K562 (cell line): ENCODE measurements around the gene POTEB2. TPM values are rescaled to one million over a fixed set of nuclear protein-coding genes. Genes with fewer than 3 reads are reported as not detected.
"Not testable (repeated sequence)": the region's sequence is repeated elsewhere in the genome, so short reads cannot be mapped to it uniquely, and the experiment has no call there.

Experiments used
- ATAC-seq: fragments of 200-7000 bp; cut with Tn5 transposase; 3 replicates; pipeline ENCODE4 v1.9.1; 2020; ENCODE audit warnings: moderate library complexity
- Bru-seq: library from RNA; stranded (reverse); fragments of 400-500 nt; gene quantifications from one replicate; lab custom pipeline; 2021; lab: Mats Ljungman, UMichigan
- BruChase-seq, 2 experiments: library from RNA; stranded (reverse); fragments of 400-500 nt; gene quantifications; one replicate each; lab custom pipeline; 2021; lab: Mats Ljungman, UMichigan
- BruUV-seq: library from RNA; stranded (reverse); fragments of 400-500 nt; replicated peaks from 2 replicates; lab custom pipeline; 2021; lab: Mats Ljungman, UMichigan
- CTCF ChIA-PET: fragments of 300-600 bp; formaldehyde crosslinking; extraction: SDS; loops from one replicate; lab custom pipeline; 2021; ENCODE audit warnings: low intra/inter-chr PET ratio; lab: Yijun Ruan, JAX
- POLR2A ChIA-PET: fragments of 300-600, 350-650 bp; sonication (Branson Sonifier 250); formaldehyde crosslinking; extraction: SDS; loops from one replicate; lab custom pipeline; 2021; ENCODE audit warnings: antibody characterized with exemption, inconsistent platforms; lab: Yijun Ruan, JAX
- DNase-seq, 4 experiments: peaks; one replicate each; pipeline versions ENCODE4 v3.0.0 to v3.0.0-alpha.2; 2011 to 2018; ENCODE audit warnings: low spot score in 3 of 4, mixed read lengths in 3 of 4; ENCODE audit errors: extremely low read depth in 1 of 4
- FAIRE-seq: peaks from 2 replicates; lab custom pipeline; 2011; peaks lifted over from hg19 to GRCh38; lab: Jason Lieb, UNC
- H2AFZ ChIP-seq: 2 replicates; pipeline ENCODE4 v1.6.0; 2011; ENCODE audit warnings: low read depth, low read length, control low read depth, inconsistent platforms
- H3K27ac ChIP-seq: fragments of 200-600 bp; 3 replicates; pipeline ENCODE4 v1.8.0; 2011; ENCODE audit warnings: low read depth, mild to moderate bottlenecking, control low read depth, inconsistent platforms, low read length, moderate library complexity, mixed read lengths; ENCODE audit errors: extremely low read depth
- H3K27me3 ChIP-seq, 2 experiments: fragments of 300-600 bp in 1 of 2; 2 replicates in 1 of 2; 3 replicates in 1 of 2; pipeline versions ENCODE4 v1.6.0 to v1.8.0; 2011; ENCODE audit warnings: inconsistent platforms in 2 of 2, low read length in 2 of 2, mild to moderate bottlenecking in 1 of 2, mixed read lengths in 1 of 2, moderate library complexity in 1 of 2; ENCODE audit not compliant: control insufficient read depth in 2 of 2, insufficient read depth in 2 of 2
- H3K36me3 ChIP-seq: fragments of 300-600 bp; 3 replicates; pipeline ENCODE4 v1.8.0; 2011; ENCODE audit warnings: mild to moderate bottlenecking, low read length, inconsistent platforms; ENCODE audit not compliant: control insufficient read depth, insufficient read depth
- H3K4me1 ChIP-seq, 2 experiments: fragments of 200-600 bp in 1 of 2; replicated peaks in 1 of 2; 2 replicates in 1 of 2; 3 replicates in 1 of 2; pipeline versions ENCODE4 v1.5.1 to v1.8.0; 2011; ENCODE audit warnings: inconsistent platforms in 2 of 2, low read length in 2 of 2, mild to moderate bottlenecking in 1 of 2, mixed read lengths in 1 of 2, moderate library complexity in 1 of 2; ENCODE audit not compliant: control insufficient read depth in 2 of 2, insufficient read depth in 2 of 2
- H3K4me2 ChIP-seq: 2 replicates; pipeline ENCODE4 v1.6.1; 2011; ENCODE audit warnings: low read length, control low read depth, inconsistent platforms, mixed read lengths; ENCODE audit not compliant: insufficient read depth
- H3K4me3 ChIP-seq: fragments of 200-600 bp; sonication (generic), shearing (Covaris generic); 2 replicates; pipeline ENCODE4 v1.5.1; 2016; ENCODE audit warnings: control low read depth, inconsistent platforms
- H3K79me2 ChIP-seq: fragments of 200-600 bp; 3 replicates; pipeline ENCODE4 v1.8.0; 2011; ENCODE audit warnings: low read length, inconsistent platforms; ENCODE audit not compliant: control insufficient read depth, insufficient read depth
- H3K9ac ChIP-seq, 2 experiments: 2 replicates each; pipeline versions ENCODE4 v1.6.0 to v1.6.1; 2011; ENCODE audit warnings: low read depth in 2 of 2, low read length in 2 of 2, control low read depth in 1 of 2, inconsistent platforms in 1 of 2, mild to moderate bottlenecking in 1 of 2, mixed read lengths in 1 of 2; ENCODE audit not compliant: insufficient read depth in 1 of 2
- H3K9me1 ChIP-seq: one replicate; pipeline ENCODE4 v1.6.0; 2011; ENCODE audit warnings: inconsistent platforms, mild to moderate bottlenecking, low read length, moderate library complexity; ENCODE audit not compliant: control insufficient read depth, insufficient read depth
- H3K9me3 ChIP-seq: replicated peaks from 2 replicates; pipeline ENCODE4 v1.5.1; 2011; ENCODE audit warnings: low read depth, low read length, inconsistent platforms; ENCODE audit not compliant: control insufficient read depth, insufficient read depth
- H4K20me1 ChIP-seq: replicated peaks from 2 replicates; pipeline ENCODE4 v1.6.1; 2011; ENCODE audit warnings: low read length, inconsistent platforms, mixed read lengths; ENCODE audit not compliant: control insufficient read depth, insufficient read depth
- WGBS: fragments of 100-300 bp; shearing (Covaris generic); methylation state at CpG from one replicate; pipeline ENCODE4 v1.1.6; 2016; ENCODE audit warnings: low coverage, mixed read lengths; ENCODE audit not compliant: insufficient coverage; ENCODE audit errors: missing lambda C conversion rate; 5-methylcytosine and 5-hydroxymethylcytosine counted together
- in situ Hi-C: fragments of 300-500 bp; cut with MboI; formaldehyde crosslinking; loops from 4 replicates; pipeline ENCODE4 v1.15.0; 2018; ENCODE audit warnings: inconsistent platforms, mixed read lengths
- intact Hi-C: fragments of 100-400 bp; cut with micrococcal nuclease; formaldehyde crosslinking; loops from 2 replicates; pipeline ENCODE4 v1.14.2; 2022
- long read RNA-seq, 3 experiments: library from polyadenylated mRNA in 2 of 3; library from RNA in 1 of 3; unstranded in 2 of 3; stranded (forward) in 1 of 3; transcript quantifications; one replicate each; pipeline ENCODE4 v2.0.0, GENCODE V29; 2019 to 2022
- polyA minus RNA-seq, 3 experiments: library from RNA; depleted of rRNA, polyadenylated mRNA; stranded (reverse); fragments of >200 nt; gene quantifications; 2 replicates each; pipeline ENCODE4 v1.2.3, GENCODE V29; 2011
- polyA plus RNA-seq, 8 experiments: library from polyadenylated mRNA; depleted of rRNA in 4 of 8; stranded (reverse) in 5 of 8; unstranded in 3 of 8; fragments of >200 nt; fragmentation: Nextera tagmentation in 2 of 8; fragmentation: Illumina TruSeq in 1 of 8; extraction: Ambion mirVana in 2 of 8; extraction: Trizol in 1 of 8; gene quantifications; 2 replicates each; pipeline versions ENCODE4 v1.2.1 to v1.2.3, GENCODE V29; 2011 to 2014; ENCODE audit warnings: inconsistent platforms in 1 of 8, missing spikeins in 1 of 8
- total RNA-seq, 7 experiments: library from RNA; depleted of rRNA in 6 of 7; stranded (reverse); fragments of >200 nt in 6 of 7; fragmentation: Illumina TruSeq in 2 of 7; extraction: Trizol in 2 of 7; gene quantifications; 2 replicates each; pipeline versions ENCODE4 v1.2.1 to v1.2.3, GENCODE V29; 2011 to 2021; ENCODE audit warnings: low replicate concordance in 1 of 7

The POTEB2 gene
- total RNA-seq (2011; cell fraction: chromatin; rRNA removed; ENCODE audit: low replicate concordance): not detected in 2 replicates
- total RNA-seq (2011; cell fraction: nucleolus; rRNA removed): not detected in 2 replicates
- total RNA-seq (2011; cell fraction: nucleoplasm; rRNA removed): not detected in 2 replicates
- total RNA-seq (2014; rRNA removed) (not detected in 2 replicates), total RNA-seq (2014; rRNA removed; fragmentation: Illumina TruSeq; extraction: Trizol) (not detected in 2 replicates), total RNA-seq (2015; rRNA removed; fragmentation: Illumina TruSeq; extraction: Trizol) (not detected in 2 replicates), total RNA-seq (2021) (not detected in 2 replicates), polyA plus RNA-seq (2011; rRNA removed) (not detected in 2 replicates), polyA plus RNA-seq (2014; fragmentation: Illumina TruSeq; extraction: Trizol) (not detected in 2 replicates), polyA plus RNA-seq (2014; fragmentation: Nextera tagmentation; extraction: Ambion mirVana) (not detected), polyA plus RNA-seq (2014; rRNA removed) (not detected in 2 replicates), polyA minus RNA-seq (2011; rRNA and poly(A)+ RNA removed) (not detected in 2 replicates), Bru-seq, nascent RNA (not detected), BruChase-seq, experiment 1, labeled RNA remaining after a 2-hour chase (not detected), BruChase-seq, experiment 2, labeled RNA remaining after a 6-hour chase (not detected)
- not detected in 2 replicates for polyA plus RNA-seq (2011; cell fraction: cytosol; rRNA removed)
- not detected in 2 replicates for polyA plus RNA-seq (2011; cell fraction: nucleus; rRNA removed)
- not detected in 2 replicates for polyA plus RNA-seq (2012)
- not detected in 2 replicates for polyA minus RNA-seq (2011; cell fraction: cytosol; rRNA and poly(A)+ RNA removed)
- polyA minus RNA-seq (2011; cell fraction: nucleus; rRNA and poly(A)+ RNA removed): not detected in 2 replicates
- long read RNA-seq, experiment 1: 0 reads
- long read RNA-seq, experiment 2: 0 reads
- long read RNA-seq, experiment 3: 0 reads

GRCh38 chr15:20866214-20866613 lies at the start of gene POTEB2:
POTEB2 (minus strand) TSS chr15:20866314; CDS start chr15:20866281, 33 bp downstream.
- H3K27ac ChIP-seq, H3K4me2 ChIP-seq, H3K4me1 ChIP-seq, DNase-seq, H3K36me3 ChIP-seq, H2AFZ ChIP-seq, H3K4me3 ChIP-seq, BruUV-seq, H3K9me3 ChIP-seq, FAIRE-seq, ATAC-seq, H3K27me3 ChIP-seq, H3K9ac ChIP-seq, H4K20me1 ChIP-seq, H3K79me2 ChIP-seq, CTCF ChIA-PET, POLR2A ChIA-PET, intact Hi-C loops, in situ Hi-C loops, H3K9me1 ChIP-seq: not testable (repeated sequence)
- WGBS: no CpG with 5 or more reads among the region's 9 CpGs

GRCh38 chr15:20879916-20880315 lies 13.8 kb upstream of the POTEB2 start:
- H3K27ac ChIP-seq, H3K4me1 ChIP-seq, H3K27me3 ChIP-seq, ATAC-seq, H3K4me2 ChIP-seq, H2AFZ ChIP-seq, H3K9ac ChIP-seq, intact Hi-C loops, H3K9me3 ChIP-seq, H3K36me3 ChIP-seq, CTCF ChIA-PET, FAIRE-seq, DNase-seq, BruUV-seq, POLR2A ChIA-PET, H3K79me2 ChIP-seq, H4K20me1 ChIP-seq, H3K4me3 ChIP-seq, in situ Hi-C loops, H3K9me1 ChIP-seq: not testable (repeated sequence)
- WGBS: no CpG with 5 or more reads among the region's 5 CpGs

GRCh38 chr15:20878464-20878863 lies 12.3 kb upstream of the POTEB2 start:
- BruUV-seq, H3K36me3 ChIP-seq, H3K4me1 ChIP-seq, H3K27ac ChIP-seq, H4K20me1 ChIP-seq, H3K27me3 ChIP-seq, POLR2A ChIA-PET, CTCF ChIA-PET, intact Hi-C loops, H2AFZ ChIP-seq, H3K4me2 ChIP-seq, H3K4me3 ChIP-seq, ATAC-seq, H3K9me1 ChIP-seq, in situ Hi-C loops, FAIRE-seq, H3K9me3 ChIP-seq, H3K9ac ChIP-seq, DNase-seq, H3K79me2 ChIP-seq: not testable (repeated sequence)
- WGBS: no CpG with 5 or more reads among the region's 48 CpGs
